Measurements from ENCODE around the gene ME2.
"Not testable (repeated sequence)": the region's sequence is repeated elsewhere in the genome, so short reads cannot be mapped to it uniquely, and the experiment has no call there.

ME2 gene

GRCh38 chr18:50953822-50954221 is 74.9 kb downstream of the ME2 start:
- no peak for DNase-seq (ENCODE audit: low read depth)
- no peak for TF ChIP-seq CTCF (conservative IDR thresholded peaks at IDR 0.05; ENCODE audit: low read depth, low read length)
- no peak overlapping the region for H3K4me3 ChIP-seq (ENCODE audit: low read length)

- DNase-seq (ENCODE audit: low read depth) = no peak
- no peak overlapping the region for H3K4me3 ChIP-seq (ENCODE audit: low read length)
- TF ChIP-seq CTCF (conservative IDR thresholded peaks at IDR 0.05; ENCODE audit: low read depth, low read length) = no peak
Measured at GRCh38 chr18:50955253-50955652, 76.3 kb downstream of the ME2 start.

GRCh38 chr18:50956116-50956515 is 77.2 kb downstream of the ME2 start:
- H3K4me3 ChIP-seq (ENCODE audit: low read length) = no peak overlapping the region
- DNase-seq (ENCODE audit: low read depth) = peak; percentile 9
- TF ChIP-seq CTCF (conservative IDR thresholded peaks at IDR 0.05; ENCODE audit: low read depth, low read length) = no peak

- TF ChIP-seq CTCF (conservative IDR thresholded peaks at IDR 0.05; ENCODE audit: low read depth, low read length) = no peak
- H3K4me3 ChIP-seq (ENCODE audit: low read length) = no peak overlapping the region
- no peak for DNase-seq (ENCODE audit: low read depth)
Measured at GRCh38 chr18:50961974-50962373, 83.1 kb downstream of the ME2 start.

GRCh38 chr18:50967714-50968661 is 89.1 kb downstream of the ME2 start, which contains the start of gene ELAC1:
TSS of gene ELAC1 (plus strand) at chr18:50968040. CDS start at chr18:50974405, 6,365 bp downstream.
- peak within 1 kb of the TSS; percentile 81 for H3K4me3 ChIP-seq (ENCODE audit: low read length)
- DNase-seq (ENCODE audit: low read depth) = peak; percentile 39
- TF ChIP-seq CTCF (conservative IDR thresholded peaks at IDR 0.05; ENCODE audit: low read depth, low read length) = no peak

- H3K4me3 ChIP-seq (ENCODE audit: low read length) = no peak overlapping the region
- DNase-seq (ENCODE audit: low read depth) = no peak
- no peak for TF ChIP-seq CTCF (conservative IDR thresholded peaks at IDR 0.05; ENCODE audit: low read depth, low read length)
Measured at GRCh38 chr18:50969448-50969847, 90.5 kb downstream of the ME2 start.

GRCh38 chr18:50970006-50970405 is 91.1 kb downstream of the ME2 start:
- TF ChIP-seq CTCF (conservative IDR thresholded peaks at IDR 0.05; ENCODE audit: low read depth, low read length) = no peak

GRCh38 chr18:50972404-50972803 is 93.5 kb downstream of the ME2 start:
- DNase-seq (ENCODE audit: low read depth); H3K4me3 ChIP-seq (ENCODE audit: low read length): not testable (repeated sequence)

More at GRCh38 chr18:50970006-50970405, 91.1 kb downstream of the ME2 start:
- no peak overlapping the region for H3K4me3 ChIP-seq (ENCODE audit: low read length)
- no peak for DNase-seq (ENCODE audit: low read depth)

Data from retinal pigment epithelial cell (primary cell).